Testis (tissue), 3 donors: ENCODE measurements around the gene ABLIM3. TPM values are rescaled to one million over a fixed set of nuclear protein-coding genes. Genes with fewer than 3 reads are reported as not detected.

Experiments
- DNase-seq: peaks from one replicate; pipeline ENCODE4 v3.0.0-alpha.2; 2019
- H3K27ac ChIP-seq, 2 donors: fragments of 200-600 bp; sonication (generic); one replicate each; pipeline ENCODE4 v1.5.1; 2019
- H3K27me3 ChIP-seq: fragments of 200-600 bp; sonication (generic); one replicate; pipeline ENCODE4 v1.5.1; 2019
- H3K36me3 ChIP-seq: fragments of 200-600 bp; sonication (generic); one replicate; pipeline ENCODE4 v1.5.1; 2017; ENCODE audit warnings: low read depth; ENCODE audit errors: missing control alignments
- H3K4me1 ChIP-seq: fragments of 200-600 bp; sonication (generic); one replicate; pipeline ENCODE4 v1.5.1; 2019
- H3K4me3 ChIP-seq, 2 donors: fragments of 200-600 bp; sonication (generic); one replicate each; pipeline ENCODE4 v1.5.1; 2017 to 2019
- H3K9me3 ChIP-seq: fragments of 200-600 bp; sonication (generic); one replicate; pipeline ENCODE4 v1.5.1; 2017
- CTCF ChIP-seq, 3 experiments: fragments of 450-650 bp in 2 of 3; fragments of 200-600 bp in 1 of 3; sonication (generic) in 1 of 3; IDR thresholded peaks; one replicate each; pipeline ENCODE4 v1.5.1; 2016 to 2019; ENCODE audit warnings: antibody characterized with exemption in 3 of 3, mild to moderate bottlenecking in 2 of 3, moderate library complexity in 1 of 3
- POLR2A ChIP-seq: fragments of 450-650 bp; IDR thresholded peaks from one replicate; pipeline ENCODE4 v1.6.1; 2017; ENCODE audit warnings: antibody characterized with exemption, mild to moderate bottlenecking, moderate library complexity
- WGBS, 2 donors: methylation state at CpG; one replicate each; pipeline ENCODE4 v1.1.5; 2018; 5-methylcytosine and 5-hydroxymethylcytosine counted together
- intact Hi-C: fragments of 100-400 bp; cut with DNase I; formaldehyde crosslinking; loops from one replicate; pipeline ENCODE4 v1.15.1; 2023; ENCODE audit warnings: low total_unique reads
- polyA plus RNA-seq: library from polyadenylated mRNA; stranded (reverse); fragments of 350-450 nt; fragmentation: Illumina TruSeq; extraction: RNeasy Lipid Tissue Mini Kit (QIAGEN cat#74804); gene quantifications from one replicate; pipeline ENCODE4 v1.2.3, GENCODE V29; 2014; ENCODE audit warnings: low read depth, low replicate concordance; ENCODE audit not compliant: insufficient read depth
- total RNA-seq, 2 donors: library from RNA; depleted of rRNA; stranded (reverse); fragments of >200 nt; gene quantifications; one replicate each; pipeline ENCODE4 v1.2.3, GENCODE V29; 2016

The ABLIM3 gene
- total and polyA plus RNA-seq, 3 donors from 2014 or later, result 5.6 to 8.9 (median 7.6) TPM

GRCh38 chr5:149309354-149309753, 168.1 kb downstream of the ABLIM3 start:
- TF ChIP-seq CTCF (IDR thresholded peaks at IDR 0.05) (no peak), POLR2A (no peak)
- no peak for DNase-seq
- no peak overlapping the region for H3K27ac ChIP-seq
- H3K4me3 ChIP-seq, result no peak overlapping the region
- no peaks in the 10 kb centered on the region for H3K27me3 ChIP-seq
- intact Hi-C loops, result no loop called here
- 85 to 86% methylated on average over 6 of the region's 6 CpGs for WGBS, 2 donors
- H3K4me1 ChIP-seq, result no peaks in the 10 kb centered on the region
- no peaks in the 10 kb centered on the region for H3K9me3 ChIP-seq
- H3K36me3 ChIP-seq, result no peaks in the 10 kb centered on the region

Other genes with a start within 250 kb of the ABLIM3 start
- gene SH3TC2, start 78.4 kb upstream of the ABLIM3 start, total RNA-seq, result 100 to 1,000 TPM; 130 to 136 TPM
- gene SH3TC2, start 78.4 kb upstream of the ABLIM3 start, polyA plus RNA-seq, result 32.4 TPM
- gene AFAP1L1, start 130.4 kb downstream of the ABLIM3 start, total RNA-seq, result 10 to 100 TPM; 10.4 to 12.6 TPM
- gene AFAP1L1, start 130.4 kb downstream of the ABLIM3 start, polyA plus RNA-seq, result 11.9 TPM
- gene GRPEL2, start 204.0 kb downstream of the ABLIM3 start, total RNA-seq, result 10 to 100 TPM; 13.3 to 14.3 TPM
- gene GRPEL2, start 204.0 kb downstream of the ABLIM3 start, polyA plus RNA-seq, result 11.6 TPM
- gene PCYOX1L, start 216.6 kb downstream of the ABLIM3 start, total RNA-seq, result 10 to 100 TPM; 29.9 to 30.5 TPM
- gene PCYOX1L, start 216.6 kb downstream of the ABLIM3 start, polyA plus RNA-seq, result 24.6 TPM
- 10 to 100 TPM in 1 of 2 donors, 1 to 10 TPM in 1; 4.7 to 12.4 TPM for gene IL17B, start 237.8 kb downstream of the ABLIM3 start, total RNA-seq
- gene IL17B, start 237.8 kb downstream of the ABLIM3 start, polyA plus RNA-seq, result 5.0 TPM